Karpas-422 (cell line): ENCODE data around the gene LCORL. TPM values are rescaled to one million over a fixed set of nuclear protein-coding genes. Genes with fewer than 3 reads are reported as not detected.

Source experiments
- DNase-seq: peaks from one replicate; pipeline ENCODE4 v3.0.0-alpha.2; 2015
- H2AFZ ChIP-seq: fragments of 200-600 bp; sonication (generic); 2 replicates; pipeline ENCODE4 v1.6.1; 2014; ENCODE audit warnings: antibody characterized with exemption, low read length, mixed read lengths
- H3K27ac ChIP-seq: fragments of 200-600 bp; sonication (generic); 2 replicates; pipeline ENCODE4 v1.5.1; 2014; ENCODE audit warnings: mild to moderate bottlenecking, low read length, moderate library complexity
- H3K27me3 ChIP-seq: fragments of 200-600 bp; sonication (generic); 2 replicates; pipeline ENCODE4 v1.6.1; 2014; ENCODE audit warnings: low read length, mixed read lengths
- H3K36me3 ChIP-seq: fragments of 200-600 bp; sonication (generic); 2 replicates; pipeline ENCODE4 v1.6.1; 2014; ENCODE audit warnings: low read length, mixed read lengths; ENCODE audit not compliant: insufficient read depth
- H3K4me1 ChIP-seq: fragments of 200-600 bp; sonication (generic); 2 replicates; pipeline ENCODE4 v1.6.1; 2014; ENCODE audit warnings: mild to moderate bottlenecking, low read length, mixed read lengths
- H3K4me2 ChIP-seq: fragments of 200-600 bp; sonication (generic); 2 replicates; pipeline ENCODE4 v1.6.1; 2014; ENCODE audit warnings: low read length, low read depth, mild to moderate bottlenecking; ENCODE audit not compliant: poor library complexity, severe bottlenecking
- H3K4me3 ChIP-seq: fragments of 200-600 bp; sonication (generic); 2 replicates; pipeline ENCODE4 v1.5.1; 2014; ENCODE audit warnings: mild to moderate bottlenecking, antibody characterized with exemption, low read length, mixed read lengths
- H3K79me2 ChIP-seq: fragments of 200-600 bp; sonication (generic); 2 replicates; pipeline ENCODE4 v1.6.1; 2014; ENCODE audit warnings: mild to moderate bottlenecking, low read length, mixed read lengths
- H3K9ac ChIP-seq: fragments of 200-600 bp; sonication (generic); 2 replicates; pipeline ENCODE4 v1.6.0; 2014; ENCODE audit warnings: low read length
- H3K9me2 ChIP-seq: fragments of 200-600 bp; sonication (generic), shearing (Covaris generic); replicated peaks from 2 replicates; pipeline ENCODE4 v1.6.0; 2014; ENCODE audit warnings: mild to moderate bottlenecking, low read length, moderate library complexity; ENCODE audit not compliant: insufficient read depth
- H3K9me3 ChIP-seq: fragments of 300-700, 200-600 bp; sonication (generic); 2 replicates; pipeline ENCODE4 v1.6.1; 2014; ENCODE audit warnings: low read length, mixed read lengths
- H4K20me1 ChIP-seq: fragments of 200-600 bp; sonication (generic); 2 replicates; pipeline ENCODE4 v1.6.1; 2014; ENCODE audit warnings: mild to moderate bottlenecking, antibody characterized with exemption, low read length, low read depth; ENCODE audit not compliant: insufficient read depth
- total RNA-seq: library from RNA; depleted of rRNA; stranded (reverse); fragments of >200 nt; shearing (Covaris generic); gene quantifications from 2 replicates; pipeline ENCODE4 v1.2.3, GENCODE V29; 2014; ENCODE audit warnings: low replicate concordance

The LCORL gene
- total RNA-seq, 1 experiment from 2014 or later: 50.1 TPM

DNA sequence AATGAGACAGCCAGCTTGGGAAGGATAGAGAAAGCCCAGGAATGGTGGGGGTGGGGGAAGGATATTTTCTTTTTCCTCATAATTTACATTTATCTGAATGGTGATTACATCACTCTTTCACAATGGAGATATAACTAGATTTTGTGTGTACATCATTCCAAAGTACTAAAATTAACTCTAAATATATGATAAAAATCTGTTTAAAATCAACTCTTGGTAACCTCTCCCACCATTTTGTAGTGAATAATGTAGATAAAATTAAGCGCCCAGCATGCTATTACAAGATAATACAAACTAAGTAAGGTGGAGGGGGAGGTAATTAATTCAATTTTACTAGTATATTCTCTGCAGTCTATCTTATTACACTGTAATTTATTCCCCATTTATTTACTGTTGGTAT lies 131.9 kb downstream of the LCORL start:
- Histone ChIP-seq H3K27me3 (no peaks in the 10 kb centered on the region), H3K9me2 (no peaks in the 10 kb centered on the region), H3K4me3 (no peak overlapping the region), H3K9me3 (no peaks in the 10 kb centered on the region), H3K9ac (no peak overlapping the region), H3K4me2 (peak overlapping the region; percentile 12), H3K27ac (peak overlapping the region; percentile 25), H2AFZ (no peak overlapping the region), H4K20me1 (no peaks in the 10 kb centered on the region), H3K4me1 (peaks cover 10% of the 10 kb centered on the region), H3K36me3 (no peaks in the 10 kb centered on the region), H3K79me2 (peaks cover 28% of the 10 kb centered on the region; the same call in 1 of the 2 replicates)
- DNase-seq: no peak

DNA sequence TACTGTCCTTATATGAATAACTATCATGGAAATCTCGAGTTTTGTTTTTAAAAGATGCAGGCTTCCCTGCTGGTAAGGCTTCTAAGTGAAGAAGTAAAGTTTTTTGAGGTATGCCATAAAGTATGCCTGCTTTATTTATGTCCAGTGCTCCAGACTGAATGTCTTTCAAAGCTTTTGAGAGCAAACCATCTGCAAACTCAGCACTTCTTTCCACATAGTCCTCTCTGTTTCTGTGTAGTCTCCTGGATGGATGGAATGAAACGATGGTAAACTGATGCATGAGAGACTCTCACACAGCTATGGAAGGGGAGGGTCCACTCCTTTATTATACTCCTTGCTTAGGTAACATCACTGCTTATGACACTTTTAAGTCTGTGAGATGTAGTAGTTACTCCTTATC lies 137.0 kb downstream of the LCORL start:
- Histone ChIP-seq H3K9me2 (no peaks in the 10 kb centered on the region), H3K4me1 (peaks cover 17% of the 10 kb centered on the region), H3K27me3 (no peaks in the 10 kb centered on the region), H3K36me3 (peaks cover 7% of the 10 kb centered on the region; the same call in 1 of the 2 replicates), H4K20me1 (no peaks in the 10 kb centered on the region), H3K4me3 (no peak overlapping the region), H2AFZ (no peak overlapping the region), H3K27ac (no peak overlapping the region), H3K79me2 (peaks cover 38% of the 10 kb centered on the region; the same call in 1 of the 2 replicates), H3K9me3 (no peaks in the 10 kb centered on the region), H3K4me2 (no peak overlapping the region), H3K9ac (no peak overlapping the region)
- no peak for DNase-seq

DNA sequence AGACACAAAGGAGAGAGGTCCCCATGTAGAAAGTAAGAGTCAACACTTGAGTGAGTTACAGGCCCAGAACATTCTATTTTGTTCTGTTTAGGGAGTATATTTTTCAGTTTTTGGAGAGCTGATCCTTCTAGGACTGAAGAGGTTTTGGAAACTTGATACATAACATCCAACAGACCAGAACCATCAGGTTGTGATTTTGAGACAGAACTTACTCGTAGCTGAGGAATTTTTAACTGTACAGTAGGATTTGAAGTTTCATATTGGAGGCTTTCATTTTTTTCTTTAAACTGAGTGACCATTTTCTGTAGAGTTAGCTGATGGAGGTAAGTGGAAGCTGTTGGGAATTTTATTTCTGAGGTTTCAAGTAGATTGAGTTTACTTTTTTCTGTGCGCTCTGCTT lies 137.5 kb downstream of the LCORL start:
- no peak overlapping the region for H3K4me3 ChIP-seq
- H3K9ac ChIP-seq: no peak overlapping the region
- no peaks in the 10 kb centered on the region for H3K9me2 ChIP-seq
- no peak overlapping the region for H2AFZ ChIP-seq
- no peak for DNase-seq
- H3K9me3 ChIP-seq: no peaks in the 10 kb centered on the region
- H3K27me3 ChIP-seq: no peaks in the 10 kb centered on the region
- H3K79me2 ChIP-seq: peaks cover 36% of the 10 kb centered on the region; the same call in 1 of the 2 replicates
- H3K36me3 ChIP-seq: peaks cover 7% of the 10 kb centered on the region; the same call in 1 of the 2 replicates
- no peak overlapping the region for H3K27ac ChIP-seq
- H4K20me1 ChIP-seq: no peaks in the 10 kb centered on the region
- peaks cover 13% of the 10 kb centered on the region for H3K4me1 ChIP-seq
- H3K4me2 ChIP-seq: no peak overlapping the region

DNA sequence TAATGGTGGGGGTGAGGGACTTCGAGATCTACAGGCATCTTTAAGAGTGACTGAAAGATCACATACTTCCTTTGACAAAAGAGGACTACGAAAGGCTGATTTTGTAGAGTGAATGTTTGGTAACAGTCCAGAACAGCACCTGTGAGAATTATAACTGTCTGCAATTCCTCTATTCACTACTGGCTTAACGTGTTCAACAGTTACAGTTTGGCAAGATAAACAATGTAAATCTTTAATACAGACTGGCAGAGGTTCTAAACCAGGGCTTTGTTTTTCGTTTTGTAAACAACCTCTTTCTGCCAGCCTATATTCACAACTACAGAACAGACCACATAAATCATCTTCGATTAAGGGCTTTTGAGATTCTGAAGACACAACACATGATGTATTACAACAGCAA lies 143.9 kb downstream of the LCORL start:
- DNase-seq: no peak

DNA sequence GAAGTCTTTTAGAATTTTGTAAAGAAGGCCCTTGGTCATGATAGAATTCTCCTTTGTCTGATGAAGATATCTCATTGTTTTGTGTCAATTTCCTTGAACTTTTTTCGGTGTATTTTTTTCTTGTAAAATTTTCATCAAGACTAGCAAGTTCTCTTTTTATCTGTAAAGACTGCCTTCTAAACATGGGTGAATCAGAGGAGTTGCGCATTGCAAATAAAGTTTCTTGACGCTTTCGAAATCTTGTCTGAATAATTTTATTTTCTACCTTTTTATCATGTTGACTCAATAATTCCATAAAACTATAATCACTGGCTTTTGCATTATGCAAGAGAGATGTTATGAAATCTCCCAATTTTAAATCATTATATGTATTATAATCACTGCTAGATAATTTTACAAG lies 144.6 kb downstream of the LCORL start:
- no peaks in the 10 kb centered on the region for H3K36me3 ChIP-seq
- peaks cover 12% of the 10 kb centered on the region; the same call in 1 of the 2 replicates for H3K79me2 ChIP-seq
- no peak for DNase-seq
- H3K4me2 ChIP-seq: no peak overlapping the region
- H4K20me1 ChIP-seq: no peaks in the 10 kb centered on the region
- H2AFZ ChIP-seq: no peak overlapping the region
- no peak overlapping the region for H3K9ac ChIP-seq
- peaks cover 9% of the 10 kb centered on the region; the same call in 1 of the 2 replicates for H3K4me1 ChIP-seq
- H3K4me3 ChIP-seq: no peak overlapping the region
- no peaks in the 10 kb centered on the region for H3K9me3 ChIP-seq
- H3K9me2 ChIP-seq: no peaks in the 10 kb centered on the region
- H3K27ac ChIP-seq: no peak overlapping the region
- H3K27me3 ChIP-seq: no peaks in the 10 kb centered on the region

More for the DNA sequence above, 143.9 kb downstream of the LCORL start:
- no peaks in the 10 kb centered on the region for H3K9me3 ChIP-seq
- no peak overlapping the region for H3K4me2 ChIP-seq
- H3K36me3 ChIP-seq: no peaks in the 10 kb centered on the region
- peaks cover 9% of the 10 kb centered on the region; the same call in 1 of the 2 replicates for H3K4me1 ChIP-seq
- peaks cover 17% of the 10 kb centered on the region; the same call in 1 of the 2 replicates for H3K79me2 ChIP-seq
- no peak overlapping the region for H3K9ac ChIP-seq
- no peaks in the 10 kb centered on the region for H3K9me2 ChIP-seq
- no peak overlapping the region for H2AFZ ChIP-seq
- no peaks in the 10 kb centered on the region for H4K20me1 ChIP-seq
- H3K27ac ChIP-seq: no peak overlapping the region
- H3K4me3 ChIP-seq: no peak overlapping the region
- no peaks in the 10 kb centered on the region for H3K27me3 ChIP-seq

DNA sequence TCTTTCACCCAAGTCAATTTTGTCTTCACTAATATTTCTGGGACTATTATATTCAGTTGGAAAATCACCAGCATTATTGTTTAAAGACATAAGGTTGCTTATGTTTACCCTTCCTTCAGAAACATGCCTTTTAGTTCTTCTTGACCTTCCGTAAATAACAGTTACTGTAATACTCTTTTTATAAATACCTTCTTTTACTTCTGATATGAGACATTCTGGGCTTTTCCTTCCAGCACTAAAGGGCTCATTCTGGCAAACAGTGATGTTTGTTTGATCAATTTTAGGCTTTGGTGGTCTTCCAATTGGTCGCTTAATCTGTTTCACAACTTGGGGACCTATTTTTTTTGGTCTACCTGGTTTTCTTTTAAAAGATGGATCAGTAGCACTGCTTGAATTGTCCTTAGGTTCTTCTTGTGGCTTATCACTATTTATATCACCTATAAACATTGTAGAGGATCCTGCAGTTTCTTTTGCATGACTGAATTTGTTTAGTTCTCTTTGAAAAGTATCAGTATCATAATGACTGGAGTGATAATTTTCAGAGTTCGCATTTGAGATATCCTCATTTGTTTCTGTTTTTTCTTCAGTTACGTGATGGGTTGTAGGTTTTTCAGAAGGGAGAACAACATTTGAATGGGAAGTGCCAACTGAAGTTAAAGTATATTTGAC lies 146.0 kb downstream of the LCORL start:
- Histone ChIP-seq H3K36me3 (no peaks in the 10 kb centered on the region), H3K27me3 (no peaks in the 10 kb centered on the region), H3K4me2 (no peak overlapping the region), H3K4me1 (peaks cover 4% of the 10 kb centered on the region; the same call in 1 of the 2 replicates), H3K79me2 (0 out of 2 replicates have a peak, but pooled peaks cover 6% of the 10 kb centered on the region), H3K4me3 (no peak overlapping the region), H3K9me2 (no peaks in the 10 kb centered on the region), H4K20me1 (no peaks in the 10 kb centered on the region), H3K9ac (no peak overlapping the region), H3K9me3 (no peaks in the 10 kb centered on the region), H3K27ac (no peak overlapping the region), H2AFZ (no peak overlapping the region)
- no peak for DNase-seq

DNA sequence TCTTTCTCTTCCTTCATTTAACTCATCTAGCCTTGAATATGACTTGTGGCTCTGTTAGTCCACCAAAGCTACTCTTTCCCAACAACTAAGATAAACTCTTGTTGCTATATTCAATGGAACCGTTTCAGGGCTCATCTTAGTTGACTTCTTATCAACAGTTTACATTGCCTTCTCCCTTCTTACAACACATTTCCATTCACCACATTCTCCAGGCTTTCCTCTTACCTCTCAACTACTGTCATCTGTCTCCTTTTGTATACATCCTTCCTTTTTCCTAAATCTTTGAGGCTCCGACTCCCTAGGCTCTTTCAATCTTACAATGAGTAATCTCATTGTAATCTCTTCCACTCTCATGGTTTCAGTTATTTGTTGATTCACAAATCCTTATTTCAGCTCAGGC lies 152.2 kb downstream of the LCORL start:
- H3K36me3 ChIP-seq: peaks cover 8% of the 10 kb centered on the region
- no peak overlapping the region for H3K27ac ChIP-seq
- H4K20me1 ChIP-seq: no peaks in the 10 kb centered on the region
- no peaks in the 10 kb centered on the region for H3K4me1 ChIP-seq
- no peaks in the 10 kb centered on the region for H3K27me3 ChIP-seq
- no peak overlapping the region for H3K9ac ChIP-seq
- no peaks in the 10 kb centered on the region for H3K9me3 ChIP-seq
- no peak overlapping the region for H2AFZ ChIP-seq
- no peak for DNase-seq
- H3K9me2 ChIP-seq: no peaks in the 10 kb centered on the region
- no peak overlapping the region for H3K4me3 ChIP-seq
- peaks cover 7% of the 10 kb centered on the region; the same call in 1 of the 2 replicates for H3K79me2 ChIP-seq
- H3K4me2 ChIP-seq: no peak overlapping the region

DNA sequence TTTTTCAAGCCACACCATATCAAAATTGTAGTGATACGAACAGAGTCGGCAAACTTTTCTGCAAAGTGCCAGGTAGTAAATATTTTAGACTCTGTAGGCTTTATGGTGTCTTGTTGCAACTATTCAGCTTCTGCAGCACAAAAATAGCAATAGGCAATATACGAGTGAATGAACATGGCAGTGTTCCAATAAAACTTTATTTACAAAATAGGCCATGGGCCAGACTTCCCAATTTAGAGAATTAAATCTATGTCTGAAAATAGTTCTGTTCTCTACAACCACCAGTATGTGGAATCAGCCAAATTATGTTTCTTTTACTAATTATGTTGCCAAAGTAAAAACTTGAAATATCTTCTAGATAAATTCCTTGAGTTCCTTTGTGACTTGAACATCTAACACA lies 154.3 kb downstream of the LCORL start:
- no peaks in the 10 kb centered on the region for H3K4me1 ChIP-seq
- no peaks in the 10 kb centered on the region for H4K20me1 ChIP-seq
- no peak overlapping the region for H3K9ac ChIP-seq
- no peak overlapping the region for H3K4me3 ChIP-seq
- H3K4me2 ChIP-seq: no peak overlapping the region
- H2AFZ ChIP-seq: no peak overlapping the region
- peaks cover 18% of the 10 kb centered on the region for H3K36me3 ChIP-seq
- H3K27ac ChIP-seq: no peak overlapping the region
- peaks cover 10% of the 10 kb centered on the region; the same call in 1 of the 2 replicates for H3K79me2 ChIP-seq
- H3K9me3 ChIP-seq: peaks cover 5% of the 10 kb centered on the region; the same call in 1 of the 2 replicates
- no peak for DNase-seq
- no peaks in the 10 kb centered on the region for H3K27me3 ChIP-seq
- H3K9me2 ChIP-seq: no peaks in the 10 kb centered on the region
